BE2C (cell line): ENCODE measurements around the gene ADCY5.

Source experiments
- DNase-seq: peaks from one replicate; pipeline ENCODE4 v3.0.0-alpha.2; 2020
- H3K27me3 ChIP-seq: fragments of 250-450 bp; sonication (Bioruptor Pico); 2 replicates; pipeline ENCODE4 v1.5.1; 2020; ENCODE audit warnings: mild to moderate bottlenecking
- H3K36me3 ChIP-seq: fragments of 250-450 bp; sonication (Bioruptor Pico); 2 replicates; pipeline ENCODE4 v1.5.1; 2020; ENCODE audit warnings: mild to moderate bottlenecking
- H3K4me1 ChIP-seq: fragments of 250-450 bp; sonication (Bioruptor Pico); 2 replicates; pipeline ENCODE4 v1.5.1; 2020
- H3K4me3 ChIP-seq: 2 replicates; pipeline ENCODE4 v1.5.1; 2011; ENCODE audit warnings: low read depth, low read length
- H3K9me3 ChIP-seq: fragments of 250-450 bp; sonication (Bioruptor Pico); 2 replicates; pipeline ENCODE4 v1.5.1; 2020
- CTCF ChIP-seq: IDR thresholded peaks from 2 replicates; pipeline ENCODE4 v1.5.1; 2012; ENCODE audit warnings: mild to moderate bottlenecking, low read depth, low read length

Gene ADCY5

GRCh38 chr3:123479891-123480290, 31.0 kb upstream of the ADCY5 start:
- H3K9me3 ChIP-seq = no peaks in the 10 kb centered on the region
- H3K36me3 ChIP-seq = no peaks in the 10 kb centered on the region
- DNase-seq = no peak
- H3K4me1 ChIP-seq = no peaks in the 10 kb centered on the region
- no peaks in the 10 kb centered on the region for H3K27me3 ChIP-seq
- no peak overlapping the region for H3K4me3 ChIP-seq
- no peak for TF ChIP-seq CTCF

DNA sequence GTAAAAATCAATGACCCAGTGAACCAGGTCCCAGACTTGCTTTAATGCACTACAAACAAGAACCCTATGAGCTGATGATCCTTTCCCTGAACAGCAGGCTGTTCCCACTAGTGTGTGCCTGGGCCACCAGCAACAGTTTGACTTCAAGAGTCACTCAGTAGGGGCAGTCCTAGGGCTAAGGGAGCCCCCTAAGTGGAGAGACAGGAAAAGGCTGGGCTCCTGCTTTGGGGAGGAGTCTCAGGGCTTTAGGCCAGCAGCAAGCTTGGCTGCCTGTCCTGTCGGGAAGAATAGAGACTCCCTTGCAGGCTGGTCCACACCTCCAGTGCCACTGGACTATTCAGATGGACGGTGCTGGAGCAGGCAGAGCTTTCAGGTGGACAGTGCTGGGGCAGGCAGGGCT, 29.4 kb upstream of the ADCY5 start:
- TF ChIP-seq CTCF = no peak
- H3K9me3 ChIP-seq = no peaks in the 10 kb centered on the region
- no peak for DNase-seq
- no peaks in the 10 kb centered on the region for H3K4me1 ChIP-seq
- H3K4me3 ChIP-seq = no peak overlapping the region
- H3K27me3 ChIP-seq = no peaks in the 10 kb centered on the region
- no peaks in the 10 kb centered on the region for H3K36me3 ChIP-seq

DNA sequence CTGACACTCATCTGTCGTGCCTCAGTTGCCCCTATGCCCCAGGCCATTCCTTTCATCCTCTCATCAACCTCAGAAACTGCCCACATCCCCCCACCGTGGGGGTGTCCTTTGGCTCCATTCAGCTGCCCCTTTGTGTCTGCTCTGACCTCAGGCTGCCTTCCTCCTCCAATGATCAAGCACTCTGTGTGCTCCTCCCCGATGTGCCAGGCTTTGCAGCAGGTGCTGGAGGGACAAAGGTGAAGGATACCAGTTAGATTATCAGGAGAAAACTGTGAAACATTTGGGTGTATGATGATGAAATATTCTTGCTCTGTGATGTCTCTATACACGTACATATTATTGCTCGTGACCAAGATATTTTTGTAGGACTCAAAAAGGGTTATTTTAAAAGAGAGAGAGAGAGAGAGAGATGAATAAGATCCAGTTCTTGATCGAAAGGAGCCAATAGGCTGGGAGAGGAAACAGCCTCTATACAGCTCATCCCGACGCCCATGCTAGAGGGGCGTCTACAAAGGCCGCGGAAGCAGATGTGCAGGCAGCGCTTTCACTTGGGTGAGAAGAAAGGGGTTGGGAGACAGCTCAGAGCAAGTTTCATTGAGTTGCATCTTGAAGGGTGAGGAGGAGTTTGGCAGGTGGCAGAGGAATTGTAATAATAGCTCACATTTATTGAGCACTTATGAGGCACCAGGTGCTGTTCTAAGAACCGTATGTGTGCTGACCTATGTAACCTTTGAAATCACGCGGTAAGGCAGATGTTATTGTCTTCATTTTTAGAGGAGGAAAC, 28.3 kb upstream of the ADCY5 start:
- no peaks in the 10 kb centered on the region for H3K4me1 ChIP-seq
- no peaks in the 10 kb centered on the region for H3K9me3 ChIP-seq
- TF ChIP-seq CTCF = no peak
- H3K27me3 ChIP-seq = no peaks in the 10 kb centered on the region
- no peaks in the 10 kb centered on the region for H3K36me3 ChIP-seq
- DNase-seq = no peak
- H3K4me3 ChIP-seq = no peak overlapping the region

- Histone ChIP-seq H3K9me3 (no peaks in the 10 kb centered on the region), H3K4me3 (no peak overlapping the region), H3K27me3 (no peaks in the 10 kb centered on the region), H3K4me1 (no peaks in the 10 kb centered on the region), H3K36me3 (no peaks in the 10 kb centered on the region)
- no peak for TF ChIP-seq CTCF
- no peak for DNase-seq
These were observed 26.9 kb upstream of the ADCY5 start for GRCh38 chr3:123475786-123476185.

DNA sequence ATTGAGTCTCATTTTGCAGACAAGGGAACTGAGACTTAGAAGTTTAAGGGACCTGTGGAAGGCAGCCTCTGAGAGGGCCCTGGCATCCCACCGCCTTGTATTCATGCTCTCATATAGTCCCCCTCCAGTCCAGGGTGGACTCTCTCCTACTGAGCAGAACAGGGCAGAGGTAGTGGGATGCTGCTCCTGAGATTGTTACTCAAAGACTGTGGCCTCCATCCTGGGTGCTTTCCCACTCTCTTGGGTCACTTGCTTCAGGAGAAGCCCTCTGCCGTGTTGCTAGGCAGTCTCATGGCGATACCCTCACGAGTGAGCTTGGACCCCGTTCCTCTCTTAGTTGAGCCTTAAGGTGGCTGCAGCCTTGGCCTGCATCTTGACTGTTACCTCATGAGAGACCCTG, 22.2 kb upstream of the ADCY5 start:
- no peaks in the 10 kb centered on the region for H3K27me3 ChIP-seq
- no peak for DNase-seq
- H3K4me3 ChIP-seq = no peak overlapping the region
- no peaks in the 10 kb centered on the region for H3K9me3 ChIP-seq
- no peak for TF ChIP-seq CTCF
- no peaks in the 10 kb centered on the region for H3K36me3 ChIP-seq
- no peaks in the 10 kb centered on the region for H3K4me1 ChIP-seq

DNA sequence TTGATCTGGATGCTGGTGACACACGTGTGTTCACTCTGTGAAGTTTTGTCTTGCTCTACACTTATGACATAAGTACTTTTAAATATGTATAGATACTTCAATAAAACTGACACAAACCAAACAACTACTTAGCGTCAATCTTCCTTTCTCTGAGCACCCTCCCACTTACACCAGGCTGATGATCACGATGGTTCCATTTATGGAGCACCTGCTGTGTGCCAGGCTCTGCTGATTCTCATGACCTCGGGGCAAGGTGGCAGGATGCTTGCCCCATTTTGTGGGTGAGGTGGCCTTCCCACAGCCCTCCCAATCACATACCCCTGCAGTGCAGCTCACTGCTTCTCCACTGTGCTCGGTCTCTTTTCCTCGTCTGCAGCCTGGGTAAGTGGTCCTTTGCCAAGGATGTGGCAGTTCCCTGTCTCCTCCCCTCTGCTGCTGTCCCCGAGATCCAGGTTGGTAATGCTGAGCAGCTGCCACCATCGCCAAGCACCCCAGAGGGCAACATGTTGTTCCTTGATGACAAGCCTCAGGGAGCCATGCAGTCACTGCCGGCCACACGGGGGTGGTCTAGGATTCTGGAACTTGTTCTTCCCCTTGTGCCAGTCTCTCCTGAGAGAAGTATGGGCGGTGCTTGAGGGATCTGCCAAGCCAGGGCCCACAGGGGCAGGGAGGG, 20.6 kb upstream of the ADCY5 start:
- DNase-seq = no peak
- H3K36me3 ChIP-seq = no peaks in the 10 kb centered on the region
- H3K9me3 ChIP-seq = no peaks in the 10 kb centered on the region
- TF ChIP-seq CTCF = no peak
- no peaks in the 10 kb centered on the region for H3K4me1 ChIP-seq
- H3K4me3 ChIP-seq = no peak overlapping the region
- no peaks in the 10 kb centered on the region for H3K27me3 ChIP-seq
